H1 (cell line): ENCODE results near the gene ANKRD50.

Experiments
- CBX8 ChIP-seq: fragments of 300-800, 300-1000 bp; sonication (generic); IDR thresholded peaks from 2 replicates; pipeline ENCODE4 v1.7.1; 2016; ENCODE audit warnings: low read depth, low read length, borderline replicate concordance
- EP300 ChIP-seq, 2 experiments: IDR thresholded peaks; 1 replicate in 1 of 2; 2 replicates in 1 of 2; pipeline ENCODE4 v1.6.1; 2011 to 2012; ENCODE audit warnings: low read depth in 2 of 2, low read length in 2 of 2, mild to moderate bottlenecking in 2 of 2, borderline replicate concordance in 1 of 2, inconsistent platforms in 1 of 2, moderate library complexity in 1 of 2
- EZH2 ChIP-seq: fragments of 200-600 bp; sonication (generic); IDR thresholded peaks from 2 replicates; pipeline ENCODE4 v1.7.1; 2012; ENCODE audit warnings: low read depth, mild to moderate bottlenecking, moderate library complexity, low read length, inconsistent platforms; ENCODE audit not compliant: severe bottlenecking
- NANOG ChIP-seq: IDR thresholded peaks from 2 replicates; pipeline ENCODE4 v1.6.1; 2011; ENCODE audit warnings: low read length, low read depth, mild to moderate bottlenecking, inconsistent platforms; ENCODE audit not compliant: insufficient read depth, poor library complexity, severe bottlenecking
- TAF1 ChIP-seq: IDR thresholded peaks from 2 replicates; pipeline ENCODE4 v1.6.1; 2011; ENCODE audit warnings: mild to moderate bottlenecking, low read depth, low read length
- YY1 ChIP-seq: IDR thresholded peaks from 2 replicates; pipeline ENCODE4 v1.6.1; 2011; ENCODE audit warnings: low read depth, mild to moderate bottlenecking, low read length

GRCh38 chr4:124629681-124630080 is 82.9 kb downstream of the ANKRD50 start:
- no peak for TF ChIP-seq NANOG
- no peak for TF ChIP-seq YY1
- TF ChIP-seq TAF1, result no peak
- no peak for TF ChIP-seq EP300 (IDR thresholded peaks at IDR 0.05; ENCODE audit: borderline replicate concordance in 1 of 2, low read depth in 2 of 2, low read length in 2 of 2)
- TF ChIP-seq EZH2, result no peak
- TF ChIP-seq CBX8, result no peak
